Effector CD8-positive, alpha-beta T cell (primary cell): ENCODE measurements around the gene RASL11B.
"Not testable (repeated sequence)": the region's sequence is repeated elsewhere in the genome, so short reads cannot be mapped to it uniquely, and the experiment has no call there.

Source experiments
- DNase-seq: peaks from one replicate; lab custom pipeline; 2025; lab: John Stamatoyannopoulos, UW
- total RNA-seq, 4 experiments: gene quantifications; one replicate each; lab custom pipeline; 2026; lab: John Stamatoyannopoulos, UW

RASL11B gene, protein sequence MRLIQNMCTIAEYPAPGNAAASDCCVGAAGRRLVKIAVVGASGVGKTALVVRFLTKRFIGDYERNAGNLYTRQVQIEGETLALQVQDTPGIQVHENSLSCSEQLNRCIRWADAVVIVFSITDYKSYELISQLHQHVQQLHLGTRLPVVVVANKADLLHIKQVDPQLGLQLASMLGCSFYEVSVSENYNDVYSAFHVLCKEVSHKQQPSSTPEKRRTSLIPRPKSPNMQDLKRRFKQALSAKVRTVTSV
- 0 to 0.09 (median 0) reads per million in 4 experiments for total RNA-seq

DNA sequence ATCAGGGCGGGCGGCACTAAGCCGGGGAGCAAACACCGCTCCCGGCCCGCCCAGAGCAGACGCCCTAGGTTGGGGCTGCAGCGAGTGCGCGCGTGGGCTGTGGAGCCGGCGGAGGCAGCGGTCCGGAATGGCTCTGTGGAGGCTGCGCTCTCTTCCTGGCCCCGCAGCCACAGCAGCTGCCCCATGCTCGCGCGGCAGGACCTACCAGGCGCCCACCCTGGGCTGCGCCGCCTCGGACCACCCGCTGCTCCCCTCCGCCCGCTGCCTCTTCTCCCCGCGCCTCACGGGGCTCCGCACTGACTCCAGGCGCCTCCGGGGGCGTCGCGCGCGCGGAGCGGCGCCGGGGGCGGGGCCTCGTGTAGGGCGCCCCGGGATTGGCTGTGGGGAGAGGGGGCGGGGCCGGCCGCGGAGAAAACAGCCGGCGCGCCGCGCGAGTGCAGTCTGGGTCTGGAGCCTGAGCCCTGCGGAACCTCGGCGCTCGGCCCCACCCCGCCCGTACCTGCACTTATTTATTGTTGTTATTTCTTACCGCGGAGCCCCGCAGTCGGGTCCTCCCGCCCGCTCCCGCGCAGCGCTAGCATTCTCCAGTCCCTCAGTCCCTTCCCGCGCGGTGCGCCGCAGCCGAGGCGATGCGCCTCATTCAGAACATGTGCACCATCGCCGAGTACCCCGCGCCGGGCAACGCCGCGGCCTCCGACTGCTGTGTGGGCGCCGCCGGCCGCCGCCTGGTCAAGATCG lies at the start of gene RASL11B:
RASL11B (plus strand) TSS at position 439 of the 738 bp plus-strand sequence; CDS start at position 630, 191 bp downstream.
- DNase-seq: peak; percentile 71

DNA sequence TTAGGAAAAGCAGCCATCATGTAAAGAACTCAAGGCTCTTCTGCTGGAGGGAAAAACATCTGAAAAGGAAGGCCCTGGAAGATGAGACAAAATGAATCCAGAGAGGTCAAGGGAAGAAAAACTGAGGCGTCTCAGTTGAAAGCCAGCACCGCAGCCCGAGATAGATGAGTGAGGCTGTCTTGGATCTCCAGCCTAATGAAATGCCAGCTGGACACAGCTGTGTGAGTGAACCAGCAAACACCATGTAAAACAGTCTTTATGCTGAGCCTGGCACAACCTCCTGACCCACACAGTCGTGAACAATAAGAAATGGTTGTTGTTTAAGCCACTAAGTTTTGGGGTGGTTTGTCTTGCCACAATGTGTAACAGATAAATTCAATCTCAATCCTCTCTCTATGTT lies 48.6 kb upstream of the RASL11B start:
- DNase-seq: no peak

DNA sequence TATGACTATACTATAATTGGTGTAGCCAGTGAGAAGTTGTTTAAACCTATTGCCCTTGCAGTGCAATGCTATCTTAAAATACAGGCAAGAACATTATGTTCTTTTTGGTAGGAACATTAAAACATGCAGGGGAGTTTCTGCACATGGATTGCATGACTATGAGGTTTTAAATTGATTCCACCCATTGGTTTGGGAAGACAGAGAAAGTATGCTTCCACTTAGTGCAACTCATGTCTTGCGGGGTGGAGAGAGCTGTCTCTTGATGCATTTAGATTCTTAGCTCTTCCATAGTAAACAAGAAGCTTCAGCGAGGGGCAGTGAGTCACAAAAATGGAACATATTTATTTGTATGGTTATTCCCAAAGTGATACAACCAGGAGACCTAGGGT lies 39.5 kb upstream of the RASL11B start:
- DNase-seq: no peak

DNA sequence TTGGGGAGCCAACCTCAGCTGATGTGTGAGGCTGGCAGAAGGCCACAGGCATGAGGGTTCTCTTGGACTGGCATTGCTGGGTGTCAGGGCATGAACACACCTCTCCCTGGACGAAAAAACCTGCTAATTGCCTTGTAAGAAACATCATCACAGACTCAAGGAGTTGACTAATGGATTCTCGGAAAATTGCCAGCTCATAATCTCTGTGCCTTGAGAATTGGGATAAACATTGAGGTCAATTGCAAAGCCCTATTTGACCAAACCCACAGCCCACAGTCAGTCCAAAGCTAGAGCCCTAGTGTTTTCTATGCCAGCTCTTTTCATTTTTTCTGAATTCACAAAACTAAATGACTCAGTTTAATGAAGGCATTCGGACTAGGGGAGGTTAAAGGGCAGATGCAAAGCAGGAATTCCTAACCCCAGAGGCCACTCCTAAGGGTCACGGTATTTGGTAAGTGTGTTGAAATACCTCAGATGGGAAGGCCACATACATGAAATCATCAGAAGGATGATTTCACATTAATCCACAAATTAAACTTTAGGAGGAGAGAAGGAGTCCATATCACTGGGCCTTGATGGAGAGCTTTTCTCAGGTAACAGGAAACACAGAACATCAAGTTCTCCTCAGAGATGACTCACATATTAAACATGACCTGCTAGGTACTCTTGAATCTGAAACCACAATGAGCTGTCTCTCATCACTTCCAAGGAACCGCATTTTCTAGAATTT lies 39.0 kb upstream of the RASL11B start:
- no peak for DNase-seq

DNA sequence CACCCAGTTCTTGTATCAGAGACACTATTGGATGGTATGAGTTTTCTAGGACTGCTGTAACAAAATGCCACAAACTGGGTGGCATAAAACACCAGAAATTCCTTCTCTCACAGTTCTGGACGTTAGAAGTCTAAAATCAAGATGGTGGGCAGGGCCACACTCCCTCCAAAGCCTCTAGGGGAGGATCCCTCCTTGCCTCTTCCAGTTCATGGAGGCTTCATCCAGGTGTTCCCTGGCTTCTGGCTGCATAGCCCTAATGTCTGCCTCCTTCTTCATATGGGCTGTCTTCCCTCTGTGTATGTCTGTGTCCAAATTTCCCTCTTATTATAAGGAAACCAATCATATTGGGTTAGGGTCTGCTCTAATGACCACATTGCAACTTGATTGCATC lies 38.4 kb upstream of the RASL11B start:
- DNase-seq: no peak

DNA sequence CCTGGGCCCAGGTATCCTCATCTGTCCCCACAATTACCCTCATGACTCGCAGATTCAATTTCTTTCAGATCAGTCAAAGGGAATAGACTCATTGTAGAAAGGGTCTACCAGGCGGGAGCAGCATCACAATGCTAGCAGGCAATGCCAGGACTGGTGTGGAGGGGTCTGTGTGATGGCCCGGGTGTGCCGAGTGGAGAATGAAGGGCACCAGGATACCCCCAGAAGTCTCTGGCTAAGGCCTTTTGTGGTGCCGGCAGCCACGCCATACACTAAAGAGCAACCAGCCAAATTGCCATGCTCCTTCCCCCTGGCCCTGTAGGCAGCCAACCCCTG lies 37.9 kb upstream of the RASL11B start:
- no peak for DNase-seq

DNA sequence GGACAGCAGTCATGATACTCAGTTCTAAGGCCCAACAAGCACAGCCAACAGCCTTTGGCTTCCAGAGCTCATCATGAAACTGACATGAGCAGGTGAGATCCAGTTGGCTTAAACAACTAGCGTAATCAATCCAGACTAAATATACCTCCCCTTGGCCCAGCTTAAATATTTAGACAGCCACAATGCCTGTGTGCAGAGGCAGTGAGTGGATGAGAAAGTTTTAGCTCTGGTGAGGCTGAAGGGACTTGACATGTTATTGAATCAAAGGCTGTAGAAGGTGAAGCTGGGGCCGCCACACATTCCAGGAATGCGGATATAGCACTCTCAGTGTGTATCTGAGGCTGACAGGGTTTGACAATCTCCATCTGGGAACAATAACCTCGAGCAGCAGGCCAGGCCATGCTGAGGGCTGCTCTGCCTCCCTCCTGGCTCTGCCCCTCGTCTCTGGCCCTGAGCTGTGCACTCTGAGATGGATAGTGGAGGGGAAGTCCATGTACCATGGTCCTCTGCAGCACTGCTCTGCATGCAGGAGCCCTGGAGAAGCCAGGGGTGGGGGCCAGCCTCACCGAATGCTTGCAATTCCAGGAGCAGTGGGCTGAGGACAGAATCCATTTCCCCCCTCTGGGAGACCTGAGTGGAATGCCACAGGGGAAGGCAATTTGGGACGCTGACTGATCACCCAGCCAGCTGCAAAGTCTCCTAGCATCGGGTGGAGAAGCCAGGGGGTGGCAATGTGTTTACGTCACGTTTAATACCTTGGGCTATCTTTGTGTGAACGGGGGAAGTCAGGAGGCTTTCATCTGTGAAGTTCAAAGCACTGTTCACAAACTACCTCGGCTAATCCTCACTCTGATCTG lies 37.3 kb upstream of the RASL11B start:
- no peak for DNase-seq

DNA sequence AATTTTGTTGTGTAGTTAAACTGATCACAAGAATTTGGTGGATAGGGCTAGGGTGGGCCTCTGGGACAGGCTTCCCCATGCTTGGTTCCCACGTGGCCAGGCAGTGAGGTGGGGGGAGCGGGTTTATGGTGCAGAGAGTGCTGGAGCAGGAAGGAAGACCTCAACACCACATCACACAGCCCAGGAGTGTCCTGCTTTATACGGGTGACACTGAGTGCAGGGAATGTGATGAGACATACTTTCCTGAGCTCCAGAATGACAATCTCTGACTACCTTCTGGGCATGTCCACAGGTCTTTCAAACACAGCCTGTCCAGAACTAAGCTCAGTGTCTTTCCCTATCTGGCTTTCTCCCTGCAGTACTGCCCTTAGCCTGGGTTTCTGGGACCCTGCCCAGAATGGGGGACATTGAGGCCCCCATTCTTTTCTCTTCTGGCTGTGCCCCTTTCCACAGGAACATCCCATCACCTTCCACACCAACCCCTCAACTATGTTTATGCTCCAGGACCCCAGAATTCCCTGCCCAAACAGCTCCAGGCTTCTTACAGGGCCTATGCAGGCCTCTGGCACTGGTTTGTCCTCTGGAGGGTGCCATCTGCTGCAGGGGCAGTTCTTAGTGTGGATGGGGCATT lies 36.5 kb upstream of the RASL11B start:
- no peak for DNase-seq

DNA sequence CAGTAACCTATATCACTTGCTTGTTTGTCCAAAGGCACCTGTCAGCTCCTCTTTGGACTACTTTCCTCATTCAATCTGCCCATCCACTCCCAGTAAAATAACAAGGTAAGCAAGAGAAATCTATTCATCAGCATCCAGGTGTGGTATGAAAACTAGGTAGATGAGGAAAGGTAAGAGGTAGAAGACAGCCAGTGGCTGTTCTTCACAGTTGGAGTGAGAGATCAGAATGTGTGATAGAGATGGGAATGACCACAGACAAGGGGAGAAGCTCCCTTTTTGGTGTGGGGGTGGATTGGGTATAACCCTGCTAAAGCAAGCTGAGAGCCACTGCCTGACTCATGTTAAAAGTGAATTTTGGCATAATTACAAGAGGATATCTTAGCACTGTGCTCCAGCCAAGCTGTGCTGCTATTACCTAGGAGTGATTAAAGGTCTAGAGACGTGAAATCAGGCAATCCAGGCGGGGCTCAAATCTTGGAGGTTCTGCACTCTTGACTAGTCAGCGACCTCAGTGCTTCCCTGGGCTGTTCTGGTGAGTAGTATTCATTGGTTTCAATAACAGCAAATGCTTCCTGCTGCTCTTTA lies 28.1 kb upstream of the RASL11B start:
- DNase-seq: no peak

DNA sequence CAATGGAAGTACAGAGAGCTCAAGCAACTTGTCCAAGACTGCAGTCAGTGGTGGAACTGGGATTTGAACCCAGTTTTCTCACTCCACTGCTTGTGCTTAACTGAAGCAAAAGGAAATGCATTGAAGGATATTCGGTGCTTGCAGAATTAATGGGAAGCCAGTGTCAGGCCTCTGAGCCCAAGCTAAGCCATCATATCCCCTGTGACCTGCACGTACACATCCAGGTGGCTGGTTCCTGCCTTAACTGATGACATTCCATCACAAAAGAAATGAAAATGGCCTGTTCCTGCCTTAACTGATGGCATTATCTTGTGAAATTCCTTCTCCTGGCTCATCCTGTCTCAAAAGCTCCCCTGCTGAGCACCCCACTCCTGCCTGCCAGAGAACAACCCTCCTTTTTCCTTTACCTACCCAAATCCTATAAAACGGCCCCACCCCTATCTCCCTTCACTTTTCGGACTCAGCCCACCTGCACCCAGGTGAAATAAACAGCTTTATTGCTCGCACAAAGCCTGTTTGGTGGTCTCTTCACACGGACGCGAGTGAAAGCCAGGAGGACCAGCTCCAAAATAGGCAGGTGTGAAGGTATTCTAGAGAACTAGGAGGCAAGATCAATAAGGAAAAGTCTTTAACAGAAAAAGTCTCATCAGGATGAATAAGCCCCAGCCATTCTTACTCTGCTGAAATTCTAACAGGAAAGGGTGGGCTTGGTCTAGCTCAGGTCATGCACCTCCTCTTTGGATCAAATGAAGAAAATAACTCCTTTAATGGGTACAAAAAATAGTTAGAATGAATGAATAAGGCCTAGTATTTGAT lies 27.3 kb upstream of the RASL11B start:
- not testable (repeated sequence) for DNase-seq

DNA sequence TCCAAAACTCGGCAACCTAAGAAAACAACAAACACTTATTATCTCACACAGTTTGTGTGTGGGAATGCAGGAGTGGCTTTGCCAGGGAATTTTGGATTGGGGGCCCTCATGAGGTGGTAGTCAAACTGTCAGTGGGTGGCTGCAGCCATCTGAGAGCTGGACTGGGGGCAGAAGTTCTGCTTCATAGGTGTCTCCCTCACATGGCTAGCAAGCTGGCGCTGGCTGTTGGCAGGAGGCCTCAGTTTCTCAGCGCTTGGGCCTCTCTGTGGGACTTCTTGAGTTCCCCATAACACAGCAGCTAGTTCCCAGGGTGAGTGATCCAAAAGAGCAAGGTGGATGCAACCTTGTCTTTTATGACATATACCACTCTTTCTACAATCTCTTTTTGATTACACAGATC lies 26.0 kb upstream of the RASL11B start:
- DNase-seq: no peak

DNA sequence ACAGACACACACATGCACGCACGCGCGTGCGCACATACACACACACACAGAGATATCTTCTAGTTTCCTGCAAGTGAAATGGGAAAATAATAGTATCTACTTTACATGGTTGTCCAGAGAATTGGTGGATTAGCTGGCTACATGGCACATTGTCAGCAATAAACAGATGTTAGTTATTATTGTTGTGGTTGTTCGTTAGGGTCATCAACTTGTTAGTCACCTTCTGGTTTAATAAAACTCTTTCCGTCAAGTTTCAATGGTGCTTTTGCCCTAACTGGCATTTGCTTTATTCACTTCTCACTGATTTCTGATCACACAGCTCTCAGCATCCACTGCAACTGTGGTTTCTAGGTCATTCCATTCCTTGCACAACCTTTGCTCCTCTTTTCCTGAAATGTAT lies 25.4 kb upstream of the RASL11B start:
- no peak for DNase-seq

DNA sequence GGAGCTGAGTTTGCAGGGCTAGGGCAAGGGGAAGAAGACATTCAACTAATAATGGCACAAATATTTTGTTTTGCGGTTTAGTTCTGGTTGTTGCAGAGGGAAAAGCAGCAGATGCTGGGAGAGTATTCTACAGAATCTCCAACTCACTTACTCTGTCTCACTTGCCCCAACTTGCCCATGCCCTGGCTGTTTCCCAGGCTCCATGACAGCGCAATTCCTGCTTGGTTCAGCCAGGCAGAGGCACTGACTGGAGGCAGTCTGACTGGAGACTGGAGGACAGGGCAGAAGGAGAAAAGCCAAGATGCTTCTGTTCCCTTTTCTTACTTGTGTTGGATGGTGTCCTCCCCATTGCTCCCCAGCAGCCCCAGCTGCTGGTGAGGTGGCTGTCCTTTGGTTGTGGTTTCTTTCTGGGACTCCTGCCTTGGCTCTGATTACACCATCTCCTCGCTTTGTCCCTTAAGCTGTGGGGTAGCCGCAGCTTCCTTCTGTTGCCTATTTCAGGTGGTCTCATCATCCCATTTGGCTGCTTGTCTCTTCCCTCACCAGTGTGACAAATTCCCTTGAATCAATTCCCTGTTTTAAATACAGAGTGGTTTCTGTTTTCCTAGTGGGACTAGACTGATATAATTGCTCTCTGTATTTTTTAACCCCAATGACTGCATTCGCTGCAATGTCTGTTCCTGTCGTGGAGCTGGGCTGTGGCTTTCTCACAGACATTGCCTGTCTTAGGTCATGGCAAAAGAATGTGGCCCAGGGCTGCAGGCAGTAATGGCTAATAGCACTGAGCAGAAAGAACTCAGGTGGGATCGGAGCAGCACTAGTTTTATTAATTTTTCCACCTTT lies 24.2 kb upstream of the RASL11B start:
- DNase-seq: no peak

DNA sequence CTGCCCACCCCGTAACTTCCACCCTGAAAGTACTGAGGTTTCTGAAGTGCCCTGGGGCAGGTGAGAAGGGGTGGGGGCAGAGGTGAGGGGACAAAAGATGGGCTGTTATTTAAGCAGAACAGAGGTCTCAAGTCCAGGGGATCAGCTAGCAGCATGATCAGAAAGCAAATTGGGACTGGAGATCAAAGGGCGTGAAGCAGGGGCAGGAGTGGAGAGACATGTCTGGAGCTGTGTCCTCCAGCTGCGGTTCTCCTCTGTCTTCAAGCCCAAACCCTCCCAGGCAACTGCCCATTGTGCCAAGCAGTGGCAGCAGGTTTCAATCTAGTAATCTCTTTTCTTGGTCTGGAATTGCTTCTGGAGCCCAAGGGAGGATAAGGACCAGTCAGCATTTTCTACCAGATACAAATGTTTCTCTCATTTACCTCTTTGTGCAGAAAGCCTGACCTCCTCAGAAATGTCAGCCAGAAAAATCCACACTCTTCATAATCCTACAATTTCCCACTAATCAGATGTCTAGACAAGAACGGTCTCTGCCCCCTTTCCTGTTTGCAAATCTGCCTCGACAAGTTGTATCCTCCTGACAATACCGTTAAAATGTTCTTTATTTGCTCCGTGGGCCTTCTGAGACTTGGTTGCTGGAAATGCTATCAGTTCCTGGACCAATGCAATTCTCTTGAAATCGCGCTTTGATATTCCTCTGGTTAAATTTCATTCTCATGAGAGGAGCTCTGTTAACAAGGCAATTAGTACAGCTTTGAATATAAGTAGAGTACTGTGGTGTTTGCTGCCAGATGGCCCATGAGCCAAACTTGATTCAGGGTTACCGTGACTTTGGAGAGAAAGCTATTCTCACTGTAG lies 23.2 kb upstream of the RASL11B start:
- no peak for DNase-seq

DNA sequence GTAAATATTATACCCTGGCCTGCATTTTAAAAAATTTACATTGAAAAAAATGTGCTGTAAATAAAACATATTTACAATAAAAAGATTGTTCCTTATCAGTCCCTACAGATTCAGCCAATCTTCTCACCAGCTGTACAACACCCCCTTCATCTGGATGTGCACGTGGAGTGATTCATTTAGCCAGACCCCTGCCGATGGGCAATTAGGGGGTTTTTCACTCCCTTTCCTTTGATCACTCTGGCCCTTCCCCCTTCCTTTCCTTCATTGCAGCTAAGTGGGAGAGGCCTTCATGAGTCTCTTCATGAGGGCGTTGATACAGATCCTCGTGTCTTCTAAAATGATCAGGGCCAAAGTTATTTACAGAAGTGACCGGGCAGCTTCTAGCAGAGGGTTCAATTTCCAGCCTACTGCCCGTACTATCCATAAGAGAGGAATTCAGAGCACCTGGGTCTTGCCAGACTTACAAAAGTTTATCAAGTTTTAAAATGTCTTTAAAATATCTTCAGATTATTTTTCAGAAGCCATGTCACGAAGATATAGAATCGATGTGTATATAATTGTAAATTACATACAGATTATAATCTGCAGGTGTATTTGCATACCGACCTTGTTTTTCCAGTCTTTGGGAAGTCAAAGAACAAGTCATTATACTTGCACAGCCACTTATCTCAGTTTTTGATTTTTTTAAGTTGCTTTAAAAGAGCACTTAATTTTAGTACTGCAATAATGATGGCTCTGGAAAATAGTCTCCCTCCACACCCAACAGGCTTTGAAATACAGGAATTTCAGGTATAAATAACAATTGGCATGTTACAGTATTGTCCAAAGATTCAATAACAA lies 21.4 kb upstream of the RASL11B start:
- no peak for DNase-seq

DNA sequence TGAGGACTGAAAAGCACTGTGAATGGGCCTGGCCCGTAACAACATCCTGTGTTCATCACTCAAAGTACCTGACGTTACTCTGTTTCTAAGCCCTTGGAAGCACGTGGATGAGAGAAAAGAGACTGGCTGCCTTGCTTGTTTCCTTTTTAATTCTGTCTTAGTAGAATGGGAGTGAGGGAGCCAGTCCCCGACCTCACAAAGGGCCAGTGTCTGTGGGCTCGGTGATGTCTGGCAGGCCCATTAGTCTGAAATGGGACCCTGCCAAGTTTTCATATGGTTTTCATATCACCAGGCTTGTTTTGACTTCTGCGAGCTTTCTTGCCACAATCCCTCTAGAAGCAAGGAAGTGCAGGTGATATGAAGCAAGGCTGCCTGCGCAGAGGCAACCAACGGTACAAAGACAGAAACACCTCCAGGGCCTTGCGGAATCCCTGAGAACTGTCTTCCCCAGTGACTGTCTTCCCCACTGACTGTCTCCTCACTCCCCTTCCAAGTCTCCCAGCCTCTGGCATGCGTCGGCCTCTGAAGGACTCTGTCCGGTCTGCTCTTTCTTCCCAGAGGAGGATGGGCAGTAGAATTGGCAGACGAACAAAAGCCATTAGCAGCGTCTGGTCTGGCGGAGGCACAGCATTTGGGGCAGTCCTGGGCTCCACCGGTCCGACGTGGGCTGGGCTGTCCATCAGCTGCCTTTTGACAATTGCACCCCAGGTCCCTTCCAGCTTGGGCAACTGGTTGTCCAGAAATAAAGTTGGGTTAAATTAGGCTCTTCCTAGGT lies 20.2 kb upstream of the RASL11B start:
- DNase-seq: no peak

DNA sequence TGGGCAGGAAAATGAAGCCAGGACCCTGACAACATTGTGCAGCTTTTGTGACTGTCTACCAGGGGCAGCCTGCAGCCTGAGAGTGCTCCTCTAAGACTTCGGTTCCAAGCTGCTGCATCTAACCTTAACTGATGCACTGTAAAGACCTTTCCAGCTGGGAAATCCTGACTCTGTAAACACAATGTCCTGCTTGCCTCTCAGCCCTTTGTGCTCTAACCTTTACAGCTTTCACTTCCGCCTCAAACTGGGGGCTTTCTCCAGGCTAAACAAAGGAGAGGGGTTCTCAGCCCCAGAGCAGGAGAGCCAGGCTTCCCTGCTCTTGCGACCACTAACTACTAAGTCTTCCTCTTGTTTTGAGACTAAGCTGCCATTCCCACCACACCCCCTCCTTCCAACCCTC lies 19.3 kb upstream of the RASL11B start:
- no peak for DNase-seq
